NB4 (cell line): ENCODE data around the gene WDR1.

Source experiments
- POLR2A ChIP-seq: IDR thresholded peaks from 2 replicates; pipeline ENCODE4 v1.6.1; 2011; ENCODE audit warnings: mild to moderate bottlenecking; ENCODE audit not compliant: insufficient read length; ENCODE audit errors: extremely low read depth
- TF ChIP-seq, protein P1 (sequence below): IDR thresholded peaks from one replicate; pipeline ENCODE4 v1.5.1; 2012; ENCODE audit warnings: low read depth, low read length
- TF ChIP-seq, protein P2 (sequence below): IDR thresholded peaks from 2 replicates; pipeline ENCODE4 v1.6.1; 2011; ENCODE audit warnings: low read depth, low read length

DNA sequence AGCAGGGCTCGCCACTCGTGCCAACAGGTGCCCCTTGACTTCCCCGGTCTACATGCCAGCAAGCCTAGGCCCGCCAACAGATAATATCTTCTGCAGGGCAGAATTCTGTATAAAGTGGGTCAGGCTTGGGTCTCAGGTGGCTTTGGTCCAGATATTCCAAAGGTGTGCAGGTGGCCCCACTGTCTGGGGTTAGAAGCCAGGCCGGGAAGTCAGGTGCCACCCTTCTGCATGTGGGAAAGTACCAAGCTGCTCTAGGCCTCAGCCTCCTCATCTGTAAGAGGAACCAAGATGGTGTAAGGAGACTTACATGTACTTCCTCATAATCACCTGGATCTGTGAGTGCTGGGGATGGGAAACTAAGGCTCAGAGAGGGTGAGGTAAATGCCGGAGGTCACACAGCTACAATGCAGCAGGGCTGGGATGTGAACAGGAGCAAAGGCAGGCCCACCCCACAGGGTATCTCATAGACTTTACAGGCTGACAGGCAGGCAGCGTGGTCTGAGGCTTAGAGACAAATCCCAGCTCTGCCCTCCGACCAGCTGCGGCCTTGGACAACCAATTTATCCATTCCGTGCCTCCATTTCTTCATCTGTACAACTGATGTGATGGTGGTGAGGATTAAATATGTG, 35.9 kb downstream of the WDR1 start:
- TF ChIP-seq, protein P1, sequence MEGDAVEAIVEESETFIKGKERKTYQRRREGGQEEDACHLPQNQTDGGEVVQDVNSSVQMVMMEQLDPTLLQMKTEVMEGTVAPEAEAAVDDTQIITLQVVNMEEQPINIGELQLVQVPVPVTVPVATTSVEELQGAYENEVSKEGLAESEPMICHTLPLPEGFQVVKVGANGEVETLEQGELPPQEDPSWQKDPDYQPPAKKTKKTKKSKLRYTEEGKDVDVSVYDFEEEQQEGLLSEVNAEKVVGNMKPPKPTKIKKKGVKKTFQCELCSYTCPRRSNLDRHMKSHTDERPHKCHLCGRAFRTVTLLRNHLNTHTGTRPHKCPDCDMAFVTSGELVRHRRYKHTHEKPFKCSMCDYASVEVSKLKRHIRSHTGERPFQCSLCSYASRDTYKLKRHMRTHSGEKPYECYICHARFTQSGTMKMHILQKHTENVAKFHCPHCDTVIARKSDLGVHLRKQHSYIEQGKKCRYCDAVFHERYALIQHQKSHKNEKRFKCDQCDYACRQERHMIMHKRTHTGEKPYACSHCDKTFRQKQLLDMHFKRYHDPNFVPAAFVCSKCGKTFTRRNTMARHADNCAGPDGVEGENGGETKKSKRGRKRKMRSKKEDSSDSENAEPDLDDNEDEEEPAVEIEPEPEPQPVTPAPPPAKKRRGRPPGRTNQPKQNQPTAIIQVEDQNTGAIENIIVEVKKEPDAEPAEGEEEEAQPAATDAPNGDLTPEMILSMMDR = no peak
- no peak for TF ChIP-seq POLR2A
- TF ChIP-seq, protein P2, sequence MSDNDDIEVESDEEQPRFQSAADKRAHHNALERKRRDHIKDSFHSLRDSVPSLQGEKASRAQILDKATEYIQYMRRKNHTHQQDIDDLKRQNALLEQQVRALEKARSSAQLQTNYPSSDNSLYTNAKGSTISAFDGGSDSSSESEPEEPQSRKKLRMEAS = no peak
